GM18502 (cell line): ENCODE measurements around the gene PEX11B.
A peak's percentile ranks its signal among the peaks of the same experiment; 100 is the strongest.

ENCODE experiments used
- ATAC-seq: cut with Tn5 transposase; IDR thresholded peaks from one replicate; pipeline ENCODE4 v1.9.1; 2021; ENCODE audit warnings: mild to moderate bottlenecking; ENCODE audit not compliant: unreplicated experiment, poor library complexity

The PEX11B gene

GRCh38 chr1:145918144-145918991 is at the start of gene PEX11B:
Gene PEX11B (minus strand): TSS chr1:145918717. CDS start chr1:145918688, 29 bp downstream.
- ATAC-seq = peak; percentile 88

DNA sequence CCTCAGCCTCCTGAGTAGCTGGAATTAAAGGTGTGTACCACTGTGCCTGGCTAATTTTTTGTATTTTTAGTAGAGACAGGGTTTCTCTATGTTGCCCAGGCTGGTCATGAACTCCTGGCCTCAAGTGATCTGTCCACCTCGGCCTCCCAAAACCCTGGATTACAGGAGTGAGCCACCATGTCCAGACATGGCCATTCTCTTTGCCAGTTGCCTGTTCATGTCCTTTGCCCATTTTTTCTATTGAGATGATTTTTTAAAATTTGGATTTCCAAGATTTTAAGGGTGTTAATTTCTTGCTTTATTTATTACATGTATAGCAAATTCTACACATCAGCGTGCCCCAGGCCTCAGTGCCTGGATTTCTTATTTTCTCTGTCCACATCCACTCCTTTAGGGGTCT is 48.8 kb upstream of the PEX11B start:
- ATAC-seq = no peak

DNA sequence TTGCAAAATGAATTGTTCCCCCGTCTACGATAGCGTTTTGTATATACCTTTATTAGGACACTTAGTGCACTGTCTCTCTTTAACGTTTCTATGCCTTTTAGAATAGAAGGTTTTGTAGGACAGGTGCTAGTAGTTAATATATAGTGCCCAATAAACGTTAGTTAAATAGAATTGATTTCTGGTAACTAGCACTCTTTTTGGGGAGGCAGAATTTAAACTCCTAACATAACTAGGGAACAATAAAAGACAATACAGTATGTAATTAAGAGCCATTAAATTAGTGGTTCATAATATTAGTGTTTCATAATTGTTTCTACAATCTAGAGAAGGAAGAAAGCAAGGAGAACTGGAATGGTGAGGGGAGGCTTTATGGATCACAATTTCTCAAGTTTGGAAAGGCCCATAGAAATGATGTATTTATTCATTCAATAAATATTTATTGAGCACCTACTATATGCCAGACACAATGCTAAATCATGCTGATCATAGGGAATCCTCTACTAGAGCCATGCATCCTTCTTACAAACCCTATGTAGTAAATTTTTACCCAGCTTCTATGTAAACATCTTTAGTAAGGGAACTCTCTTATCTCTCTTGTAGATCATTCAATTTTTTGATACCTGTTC is 46.7 kb upstream of the PEX11B start:
- ATAC-seq = no peak

- peak; percentile 88 for ATAC-seq
Observed at GRCh38 chr1:145964328-145965118, 46.0 kb upstream of the PEX11B start, which contains the start of the genes ANKRD34A and POLR3GL. Gene ANKRD34A (minus strand): TSS chr1:145964575. CDS start chr1:145961759, 2,816 bp downstream. Gene POLR3GL (plus strand): TSS chr1:145964690. CDS start chr1:145974866, 10,176 bp downstream.

- no peak for ATAC-seq
Observed at GRCh38 chr1:145963265-145964019, 44.9 kb upstream of the PEX11B start.

DNA sequence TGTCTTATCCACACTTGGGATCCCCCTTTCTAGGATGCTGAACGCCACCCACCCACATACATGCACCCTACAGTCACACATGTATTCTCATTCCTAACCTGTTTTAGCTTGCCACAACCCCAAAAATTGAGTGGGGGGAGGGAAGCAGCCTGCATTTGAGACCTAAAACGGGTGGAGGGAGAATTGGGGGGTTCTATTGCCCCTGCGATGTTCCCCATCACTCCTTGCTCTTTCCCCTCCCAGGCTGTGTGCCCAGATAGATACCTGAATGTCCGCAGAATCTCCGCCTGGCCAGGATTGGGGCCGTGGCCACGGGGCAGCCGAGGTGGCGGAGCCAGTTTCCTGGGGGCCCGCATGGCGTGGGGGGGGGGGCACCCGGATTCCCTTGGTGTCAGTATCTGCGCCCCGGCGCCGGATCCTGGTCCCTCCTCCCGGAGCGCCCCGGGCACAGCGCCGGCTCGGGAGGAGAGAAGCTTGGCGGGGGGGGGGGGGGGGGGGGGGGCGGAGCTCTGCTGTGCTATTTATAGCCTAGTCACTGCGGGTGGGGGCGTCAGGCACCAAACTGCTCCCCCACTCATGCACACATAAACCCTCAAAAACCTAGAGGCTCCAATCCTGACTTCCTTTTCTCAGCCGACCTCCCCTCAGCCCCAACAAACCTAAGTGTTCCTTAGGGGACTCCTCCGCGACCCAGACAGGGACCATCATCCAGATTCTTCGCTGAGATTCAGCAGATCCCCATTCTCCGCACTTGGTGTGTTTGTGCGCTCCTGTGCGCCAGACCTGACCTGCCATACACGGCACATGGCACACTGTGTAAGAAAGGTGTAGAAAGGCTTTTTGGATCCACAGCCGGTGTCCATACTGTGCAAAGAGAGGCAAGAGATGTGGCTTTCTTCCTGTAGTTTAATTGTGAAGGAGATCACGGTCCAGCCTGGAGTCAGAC is 43.9 kb upstream of the PEX11B start:
- no peak for ATAC-seq

- ATAC-seq = no peak
Observed at GRCh38 chr1:145961425-145962156, 43.1 kb upstream of the PEX11B start.

DNA sequence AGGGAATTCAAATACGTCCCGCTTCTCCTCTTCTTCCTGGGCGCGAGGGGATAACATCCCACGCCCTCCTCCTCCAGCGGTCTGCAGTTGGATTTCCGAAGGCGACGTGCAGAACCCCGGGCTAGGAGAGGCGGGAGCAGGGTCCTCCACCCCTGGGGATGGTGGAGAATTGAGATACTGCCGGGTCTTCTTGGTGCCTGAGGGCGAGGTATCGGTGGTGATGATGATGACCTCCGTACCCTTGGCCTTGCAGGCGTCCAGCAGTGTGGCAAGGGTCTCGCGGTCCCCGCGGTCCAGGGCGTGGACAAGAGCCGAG is 42.5 kb upstream of the PEX11B start:
- ATAC-seq = no peak

DNA sequence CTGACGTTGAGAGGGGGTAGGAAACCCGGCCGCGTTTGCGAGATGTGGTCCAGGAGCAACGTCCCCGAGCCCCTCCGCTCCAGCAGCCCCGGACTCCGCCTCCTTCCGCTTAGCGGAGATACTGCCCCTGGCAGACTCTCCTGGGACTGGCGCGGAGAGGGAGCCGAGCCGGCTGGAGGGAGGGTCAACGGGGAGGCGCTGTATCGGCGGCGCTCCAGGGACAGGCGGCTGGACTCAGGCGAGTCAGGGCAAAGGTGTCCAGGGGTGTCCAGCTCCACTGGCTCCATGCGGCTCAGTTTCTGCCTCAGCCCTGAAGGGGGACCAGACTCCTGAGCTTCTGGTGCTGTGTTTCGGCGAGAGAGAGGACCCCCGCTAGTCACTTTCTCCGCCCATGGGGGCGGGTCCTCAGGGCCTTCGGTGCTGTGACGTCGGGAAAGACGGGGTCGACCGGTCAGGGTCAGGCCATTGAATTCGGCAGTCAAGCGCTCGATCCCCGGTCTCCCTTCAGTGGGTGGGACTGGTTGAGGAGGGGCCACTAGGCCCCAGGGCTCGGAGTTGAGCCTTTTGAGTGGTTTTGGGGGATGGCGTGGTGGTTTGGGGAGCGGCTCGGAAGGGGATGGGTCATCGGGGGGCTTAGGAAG is 42.1 kb upstream of the PEX11B start:
- ATAC-seq = no peak

GRCh38 chr1:145959957-145960467 is 41.5 kb upstream of the PEX11B start:
- no peak for ATAC-seq

- ATAC-seq = no peak
Observed at GRCh38 chr1:145959333-145959732, 40.8 kb upstream of the PEX11B start.

GRCh38 chr1:145958734-145959133 is 40.2 kb upstream of the PEX11B start:
- no peak for ATAC-seq

DNA sequence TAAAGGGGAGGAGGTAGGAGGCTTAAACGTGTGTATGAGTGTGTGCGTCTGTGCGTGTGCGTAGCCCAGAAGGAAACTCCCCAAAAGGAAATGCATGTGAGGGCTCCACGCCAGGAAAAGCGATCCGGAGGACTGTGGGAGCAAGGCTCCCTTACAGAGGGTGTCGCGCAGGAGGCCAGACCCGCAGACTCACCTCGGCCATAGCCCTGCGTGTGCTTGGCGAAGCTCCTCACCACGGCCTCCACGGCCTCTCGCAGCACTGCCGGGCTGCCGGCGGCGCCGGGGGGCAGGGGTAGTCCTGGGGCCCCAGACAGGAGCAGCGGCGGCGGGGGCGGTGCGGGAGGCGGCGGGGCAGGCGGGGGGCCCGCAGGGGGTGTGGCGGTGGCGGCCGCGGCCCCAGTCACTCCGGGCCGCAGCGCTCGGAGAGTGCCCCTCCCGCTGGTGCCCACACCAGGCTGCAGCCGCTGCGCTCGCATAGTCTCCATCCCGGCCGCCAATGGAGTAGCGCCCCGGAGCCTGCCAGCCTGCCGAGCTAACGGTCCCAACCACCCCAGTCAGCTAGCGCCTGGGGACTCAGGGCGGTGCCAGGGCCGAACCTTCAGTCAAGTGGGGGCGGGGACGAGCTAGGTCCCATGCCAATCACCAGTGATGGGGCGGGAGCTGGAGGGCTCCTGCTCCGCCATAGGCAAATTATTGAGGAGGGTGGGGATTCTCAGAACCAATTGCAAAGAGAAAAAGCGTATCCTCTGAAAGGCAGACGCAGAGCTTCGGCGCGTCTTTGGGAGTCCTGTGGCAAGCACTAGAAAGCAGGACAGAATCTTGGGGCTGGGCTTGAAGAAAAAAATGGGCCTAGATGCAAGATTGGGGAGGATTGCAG is 39.2 kb upstream of the PEX11B start, which contains the start of gene LIX1L:
Gene LIX1L (minus strand): TSS at position 575 of the 877 bp plus-strand sequence. CDS start 90 bp downstream, at position 485.
- ATAC-seq = peak; percentile 88

GRCh38 chr1:145956781-145957442 is 38.4 kb upstream of the PEX11B start:
- ATAC-seq = no peak

- no peak for ATAC-seq
Observed at GRCh38 chr1:145956361-145956760, 37.8 kb upstream of the PEX11B start.

- no peak for ATAC-seq
Observed at GRCh38 chr1:145955436-145955835, 36.9 kb upstream of the PEX11B start.
